Fibroblast of mammary gland (primary cell): ENCODE data around the gene LPCAT2.

ENCODE experiments used
- DNase-seq: peaks from one replicate; pipeline ENCODE4 v3.0.0-alpha.2; 2010; ENCODE audit warnings: low read depth
- H3K4me3 ChIP-seq: 2 replicates; pipeline ENCODE4 v1.5.1; 2011; ENCODE audit warnings: low read depth, mild to moderate bottlenecking, low read length, moderate library complexity; ENCODE audit not compliant: control insufficient read depth
- CTCF ChIP-seq: conservative IDR thresholded peaks from 2 replicates; pipeline ENCODE4 v1.5.1; 2011; ENCODE audit warnings: low read depth, low read length, inconsistent platforms; ENCODE audit not compliant: control insufficient read depth, insufficient read depth

Gene LPCAT2

GRCh38 chr16:55503726-55504550 lies 4.9 kb upstream of the LPCAT2 start:
- H3K4me3 ChIP-seq = no peak overlapping the region
- no peak for TF ChIP-seq CTCF
- no peak for DNase-seq

GRCh38 chr16:55505333-55506015 lies 3.4 kb upstream of the LPCAT2 start:
- TF ChIP-seq CTCF = no peak
- no peak for DNase-seq

GRCh38 chr16:55506083-55506482 lies 2.8 kb upstream of the LPCAT2 start:
- no peak for TF ChIP-seq CTCF
- no peak for DNase-seq
- no peak overlapping the region for H3K4me3 ChIP-seq

More at GRCh38 chr16:55505333-55506015, 3.4 kb upstream of the LPCAT2 start:
- no peak overlapping the region for H3K4me3 ChIP-seq

- H3K4me3 ChIP-seq = no peak overlapping the region
- DNase-seq = no peak
- TF ChIP-seq CTCF = no peak
Observed at GRCh38 chr16:55506708-55507107, 2.2 kb upstream of the LPCAT2 start.

- DNase-seq = no peak
- TF ChIP-seq CTCF = no peak
- peak overlapping the region; percentile 52 for H3K4me3 ChIP-seq
Observed at GRCh38 chr16:55508271-55508921, 476 bp upstream of the LPCAT2 start.

- H3K4me3 ChIP-seq = no peak overlapping the region
- DNase-seq = no peak
- no peak for TF ChIP-seq CTCF
Observed at GRCh38 chr16:55510185-55510805, 1.4 kb downstream of the LPCAT2 start.
